Epithelial cell of esophagus (primary cell): ENCODE results near the gene LSAMP.
"Not testable (repeated sequence)": the region's sequence is repeated elsewhere in the genome, so short reads cannot be mapped to it uniquely, and the experiment has no call there.

ENCODE experiments used
- DNase-seq: peaks from one replicate; pipeline ENCODE4 v3.0.0; 2010; ENCODE audit warnings: low read depth
- H3K4me3 ChIP-seq: 2 replicates; pipeline ENCODE4 v1.5.1; 2011; ENCODE audit warnings: mild to moderate bottlenecking, low read length, control low read depth
- TF ChIP-seq, protein P1 (sequence below): IDR thresholded peaks from 2 replicates; pipeline ENCODE4 v1.5.1; 2011; ENCODE audit warnings: low read depth, mild to moderate bottlenecking, low read length, control low read depth, inconsistent platforms; ENCODE audit not compliant: insufficient read depth; ENCODE audit errors: missing control alignments

Gene LSAMP

DNA sequence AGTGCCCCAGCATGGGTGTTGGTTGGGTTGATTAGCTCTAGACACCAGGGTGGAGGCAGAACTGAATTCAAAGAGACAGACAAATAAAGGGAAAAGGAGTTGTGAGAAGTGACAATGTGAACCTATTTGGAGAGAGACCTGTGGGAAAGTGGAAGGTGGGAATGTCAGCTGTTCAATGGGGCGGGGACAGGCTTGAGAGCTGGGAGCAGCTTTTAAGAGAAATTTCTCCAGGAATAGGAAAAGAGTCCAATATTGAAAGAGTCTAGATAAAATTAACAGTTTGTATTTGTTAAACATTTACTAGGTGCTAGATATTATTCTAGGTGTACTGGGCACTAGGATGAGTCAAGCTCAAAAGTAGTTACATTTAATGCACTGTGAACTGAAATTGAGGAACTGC is 596.6 kb downstream of the LSAMP start:
- no peak overlapping the region for H3K4me3 ChIP-seq
- no peak for DNase-seq
- TF ChIP-seq, protein P1, sequence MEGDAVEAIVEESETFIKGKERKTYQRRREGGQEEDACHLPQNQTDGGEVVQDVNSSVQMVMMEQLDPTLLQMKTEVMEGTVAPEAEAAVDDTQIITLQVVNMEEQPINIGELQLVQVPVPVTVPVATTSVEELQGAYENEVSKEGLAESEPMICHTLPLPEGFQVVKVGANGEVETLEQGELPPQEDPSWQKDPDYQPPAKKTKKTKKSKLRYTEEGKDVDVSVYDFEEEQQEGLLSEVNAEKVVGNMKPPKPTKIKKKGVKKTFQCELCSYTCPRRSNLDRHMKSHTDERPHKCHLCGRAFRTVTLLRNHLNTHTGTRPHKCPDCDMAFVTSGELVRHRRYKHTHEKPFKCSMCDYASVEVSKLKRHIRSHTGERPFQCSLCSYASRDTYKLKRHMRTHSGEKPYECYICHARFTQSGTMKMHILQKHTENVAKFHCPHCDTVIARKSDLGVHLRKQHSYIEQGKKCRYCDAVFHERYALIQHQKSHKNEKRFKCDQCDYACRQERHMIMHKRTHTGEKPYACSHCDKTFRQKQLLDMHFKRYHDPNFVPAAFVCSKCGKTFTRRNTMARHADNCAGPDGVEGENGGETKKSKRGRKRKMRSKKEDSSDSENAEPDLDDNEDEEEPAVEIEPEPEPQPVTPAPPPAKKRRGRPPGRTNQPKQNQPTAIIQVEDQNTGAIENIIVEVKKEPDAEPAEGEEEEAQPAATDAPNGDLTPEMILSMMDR, result no peak

GRCh38 chr3:115845986-115846385 is 599.3 kb downstream of the LSAMP start:
- TF ChIP-seq, protein P1, result no peak
- H3K4me3 ChIP-seq, result no peak overlapping the region
- no peak for DNase-seq

DNA sequence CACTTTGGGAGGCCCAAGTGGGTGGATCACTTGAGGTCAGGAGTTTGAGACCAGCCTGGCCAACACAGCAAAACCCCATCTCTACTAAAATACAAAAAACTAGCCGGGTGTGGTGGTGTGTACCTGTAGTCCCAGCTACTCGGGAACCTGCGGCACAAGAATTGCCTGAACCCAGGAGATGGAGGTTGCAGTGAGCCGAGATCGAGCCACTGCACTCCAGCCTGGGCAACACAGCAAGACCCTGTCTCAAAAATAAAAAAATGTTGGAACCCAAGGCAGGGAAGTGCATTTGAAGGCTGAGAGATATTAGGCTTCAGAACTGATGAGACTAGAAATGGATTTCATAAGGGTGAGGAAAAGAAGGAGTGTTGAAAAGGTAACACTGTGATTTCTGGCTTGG is 600.6 kb downstream of the LSAMP start:
- not testable (repeated sequence) for DNase-seq, H3K4me3 ChIP-seq

DNA sequence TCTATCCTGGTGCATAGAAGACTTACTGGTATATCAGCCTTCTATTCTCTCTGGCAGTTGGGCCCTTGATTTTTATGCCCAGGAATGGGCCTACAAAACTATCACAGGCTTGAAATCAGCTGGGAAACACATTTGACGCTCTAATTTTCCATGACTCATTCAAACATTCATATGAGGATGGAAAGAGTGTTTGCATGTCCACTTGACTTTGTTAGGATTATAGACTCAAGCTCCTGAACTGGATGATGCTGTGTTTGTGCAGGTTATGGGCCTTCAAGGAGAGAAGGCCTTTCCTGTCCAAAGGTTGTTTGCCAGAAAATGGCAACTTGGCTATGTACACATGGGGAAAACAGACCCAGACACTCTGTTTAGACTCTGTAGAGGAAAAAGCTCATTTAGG is 602.1 kb downstream of the LSAMP start:
- TF ChIP-seq, protein P1, result no peak
- DNase-seq, result no peak
- H3K4me3 ChIP-seq, result no peak overlapping the region

DNA sequence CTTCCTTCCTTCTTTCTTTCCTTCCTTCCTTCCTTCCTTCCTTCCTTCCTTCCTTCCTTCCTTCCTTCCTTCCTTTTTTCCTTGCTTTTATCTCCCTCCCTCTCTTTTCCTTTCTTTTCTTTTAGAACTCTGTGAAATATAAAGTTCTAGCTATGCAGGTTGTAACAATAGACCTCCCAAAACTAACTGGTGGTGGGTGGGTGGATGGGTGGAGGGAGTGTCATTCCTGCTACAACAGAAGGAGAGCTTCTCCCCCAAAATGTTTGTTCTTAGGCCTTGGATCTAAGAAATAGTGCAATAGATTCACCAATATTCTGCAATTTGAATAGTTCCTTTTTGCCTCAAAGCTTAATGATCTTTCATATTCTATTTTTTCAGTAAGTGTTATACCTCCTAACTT is 606.0 kb downstream of the LSAMP start:
- no peak overlapping the region for H3K4me3 ChIP-seq
- no peak for DNase-seq
- TF ChIP-seq, protein P1, result no peak

DNA sequence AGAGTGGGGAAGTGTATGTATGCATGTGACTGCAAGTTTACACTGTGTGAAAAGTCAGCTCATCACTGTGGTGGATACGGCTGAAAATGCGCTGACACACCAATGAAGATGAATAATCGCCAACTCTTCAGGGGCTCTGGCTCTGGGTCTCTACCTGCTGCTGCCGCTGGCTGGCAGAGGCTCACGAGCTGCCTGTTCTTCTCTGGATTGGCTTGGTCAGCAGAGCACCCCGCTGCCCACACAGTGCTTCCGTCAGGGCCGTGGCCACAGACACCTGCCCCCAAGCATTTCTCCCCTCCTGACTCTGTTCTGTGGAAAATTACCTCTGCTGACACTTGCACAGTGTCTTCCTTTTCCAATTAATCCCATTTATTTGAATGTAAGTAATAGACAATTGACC is 606.5 kb downstream of the LSAMP start:
- no peak for DNase-seq

GRCh38 chr3:115836944-115837343 is 608.3 kb downstream of the LSAMP start:
- peak; percentile 27 for DNase-seq
- TF ChIP-seq, protein P1, result peak; percentile 56
- no peak overlapping the region for H3K4me3 ChIP-seq

More for the DNA sequence above, 606.5 kb downstream of the LSAMP start:
- TF ChIP-seq, protein P1, result no peak
- no peak overlapping the region for H3K4me3 ChIP-seq

DNA sequence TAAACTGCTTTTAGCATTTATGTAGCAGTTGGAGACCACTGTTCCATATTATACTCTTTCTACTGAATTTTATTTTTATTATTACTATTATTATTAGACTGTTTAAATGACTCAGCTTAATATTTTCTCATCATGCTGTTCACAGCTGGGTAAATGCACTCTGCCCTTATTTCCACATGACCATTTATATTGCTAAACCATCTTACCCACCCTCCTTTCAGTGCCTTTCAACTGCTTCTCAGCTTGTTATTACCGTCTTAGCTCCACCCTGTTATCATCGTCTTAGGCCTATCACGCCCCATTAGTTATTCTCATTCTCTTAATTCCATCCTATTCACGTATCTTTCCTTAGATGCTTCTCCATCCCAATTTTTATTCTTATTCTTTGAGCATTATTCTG is 609.3 kb downstream of the LSAMP start:
- no peak overlapping the region for H3K4me3 ChIP-seq
- no peak for DNase-seq
- TF ChIP-seq, protein P1, result no peak
